H9 (cell line): ENCODE data around the gene ERBIN. TPM values are rescaled to one million over a fixed set of nuclear protein-coding genes. Genes with fewer than 3 reads are reported as not detected.

Experiments
- DNase-seq: peaks from one replicate; pipeline ENCODE4 v3.0.0-alpha.2; 2017
- H2AFZ ChIP-seq: one replicate; pipeline ENCODE4 v1.6.1; 2013; ENCODE audit warnings: mild to moderate bottlenecking, low read length, control low read depth, moderate library complexity
- H2AK5ac ChIP-seq: 2 replicates; pipeline ENCODE4 v1.6.1; 2013; ENCODE audit warnings: low read length, control low read depth, mixed read lengths; ENCODE audit not compliant: insufficient read length
- H2BK120ac ChIP-seq: one replicate; pipeline ENCODE4 v1.6.1; 2013; ENCODE audit warnings: low read depth, mild to moderate bottlenecking, low read length, control low read depth, inconsistent platforms; ENCODE audit not compliant: poor library complexity, severe bottlenecking
- H2BK12ac ChIP-seq: 2 replicates; pipeline ENCODE4 v1.6.1; 2013; ENCODE audit warnings: low read length, control low read depth, mixed read lengths, low read depth; ENCODE audit not compliant: insufficient read length
- H2BK15ac ChIP-seq: 2 replicates; pipeline ENCODE4 v1.6.1; 2013; ENCODE audit warnings: low read depth, low read length, control low read depth
- H2BK20ac ChIP-seq: one replicate; pipeline ENCODE4 v1.6.1; 2013; ENCODE audit warnings: low read depth, mild to moderate bottlenecking, low read length, control low read depth, inconsistent platforms; ENCODE audit not compliant: poor library complexity, severe bottlenecking
- H2BK5ac ChIP-seq: 2 replicates; pipeline ENCODE4 v1.6.1; 2013; ENCODE audit warnings: low read length, control low read depth, mixed read lengths; ENCODE audit not compliant: insufficient read length
- H3K14ac ChIP-seq: 2 replicates; pipeline ENCODE4 v1.6.1; 2013; ENCODE audit warnings: low read length, control low read depth; ENCODE audit not compliant: insufficient read depth
- H3K18ac ChIP-seq: 2 replicates; pipeline ENCODE4 v1.6.1; 2013; ENCODE audit warnings: low read depth, mild to moderate bottlenecking, mixed read lengths, low read length, control low read depth; ENCODE audit not compliant: insufficient read length
- H3K23ac ChIP-seq: 2 replicates; pipeline ENCODE4 v1.6.1; 2013; ENCODE audit warnings: low read length, control low read depth, mixed read lengths, low read depth; ENCODE audit not compliant: insufficient read length
- H3K23me2 ChIP-seq: 2 replicates; pipeline ENCODE4 v1.6.1; 2013; ENCODE audit warnings: low read depth, mild to moderate bottlenecking, mixed read lengths, low read length, control low read depth; ENCODE audit not compliant: insufficient read length, poor library complexity, severe bottlenecking
- H3K27ac ChIP-seq: 2 replicates; pipeline ENCODE4 v1.5.1; 2013; ENCODE audit warnings: low read length, control low read depth, mixed read lengths, low read depth; ENCODE audit not compliant: insufficient read length
- H3K27me3 ChIP-seq: 2 replicates; pipeline ENCODE4 v1.6.1; 2013; ENCODE audit warnings: low read length, control low read depth, inconsistent platforms; ENCODE audit not compliant: insufficient read depth
- H3K4ac ChIP-seq: 2 replicates; pipeline ENCODE4 v1.6.1; 2013; ENCODE audit warnings: low read depth, mild to moderate bottlenecking, control low read depth, inconsistent platforms, low read length, moderate library complexity
- H3K4me1 ChIP-seq: 2 replicates; pipeline ENCODE4 v1.6.1; 2013; ENCODE audit warnings: low read length, control low read depth, inconsistent platforms; ENCODE audit not compliant: insufficient read depth
- H3K4me2 ChIP-seq: 2 replicates; pipeline ENCODE4 v1.6.1; 2013; ENCODE audit warnings: low read length, control low read depth, mixed read lengths; ENCODE audit not compliant: insufficient read length, insufficient read depth
- H3K56ac ChIP-seq: 2 replicates; pipeline ENCODE4 v1.6.1; 2013; ENCODE audit warnings: low read depth, mild to moderate bottlenecking, mixed read lengths, low read length, control low read depth; ENCODE audit not compliant: insufficient read length
- H3K79me1 ChIP-seq: 2 replicates; pipeline ENCODE4 v1.6.1; 2013; ENCODE audit warnings: low read depth, mild to moderate bottlenecking, moderate library complexity, low read length, control low read depth, inconsistent platforms; ENCODE audit not compliant: insufficient read depth, poor library complexity, severe bottlenecking
- H3K79me2 ChIP-seq: 2 replicates; pipeline ENCODE4 v1.6.1; 2013; ENCODE audit warnings: low read length, control low read depth, inconsistent platforms; ENCODE audit not compliant: insufficient read depth
- H3K9ac ChIP-seq: 2 replicates; pipeline ENCODE4 v1.6.1; 2013; ENCODE audit warnings: low read length, control low read depth, mixed read lengths; ENCODE audit not compliant: insufficient read length; ENCODE audit errors: extremely low read depth
- H3K9me3 ChIP-seq: one replicate; pipeline ENCODE4 v1.6.1; 2013; ENCODE audit warnings: low read depth, low read length, inconsistent platforms; ENCODE audit not compliant: control insufficient read depth
- H3T11ph ChIP-seq: one replicate; pipeline ENCODE4 v1.6.1; 2013; ENCODE audit warnings: mild to moderate bottlenecking, low read length, control low read depth, inconsistent platforms
- H4K20me1 ChIP-seq: one replicate; pipeline ENCODE4 v1.6.1; 2013; ENCODE audit not compliant: control insufficient read depth, insufficient read length, insufficient read depth
- H4K5ac ChIP-seq: 2 replicates; pipeline ENCODE4 v1.6.1; 2013; ENCODE audit warnings: low read depth, mild to moderate bottlenecking, mixed read lengths, low read length, control low read depth; ENCODE audit not compliant: insufficient read length
- H4K8ac ChIP-seq: replicated peaks from 2 replicates; pipeline ENCODE4 v1.6.1; 2013; ENCODE audit warnings: low read length, control low read depth, mixed read lengths, low read depth; ENCODE audit not compliant: insufficient read length
- H4K91ac ChIP-seq: 2 replicates; pipeline ENCODE4 v1.6.1; 2013; ENCODE audit warnings: low read depth, mild to moderate bottlenecking, moderate library complexity, mixed read lengths, low read length, control low read depth; ENCODE audit not compliant: insufficient read length
- H3K27ac Mint-ChIP-seq, 3 experiments: 2 replicates in 2 of 3; 3 replicates in 1 of 3; pipeline ENCODE4 v1.8.0; 2020 to 2021; ENCODE audit warnings: mixed read lengths in 3 of 3, mild to moderate bottlenecking in 1 of 3, moderate library complexity in 1 of 3
- H3K27me3 Mint-ChIP-seq: 2 replicates; pipeline ENCODE4 v1.8.0; 2021; ENCODE audit warnings: low read depth, mild to moderate bottlenecking, moderate library complexity, mixed read lengths
- H3K36me3 Mint-ChIP-seq, 3 experiments: 2 replicates in 2 of 3; 3 replicates in 1 of 3; pipeline ENCODE4 v1.8.0; 2020 to 2021; ENCODE audit warnings: low read depth in 3 of 3, mixed read lengths in 3 of 3; ENCODE audit not compliant: insufficient read depth in 1 of 3
- H3K4me1 Mint-ChIP-seq, 2 experiments: 2 replicates each; pipeline ENCODE4 v1.8.0; 2020; ENCODE audit warnings: mixed read lengths in 2 of 2
- H3K4me3 Mint-ChIP-seq, 2 experiments: 2 replicates in 1 of 2; 3 replicates in 1 of 2; pipeline ENCODE4 v1.8.0; 2020 to 2021; ENCODE audit warnings: mild to moderate bottlenecking in 2 of 2, mixed read lengths in 2 of 2, moderate library complexity in 1 of 2
- H3K9me3 Mint-ChIP-seq, 2 experiments: 2 replicates in 1 of 2; 3 replicates in 1 of 2; pipeline ENCODE4 v1.8.0; 2020; ENCODE audit warnings: mild to moderate bottlenecking in 2 of 2, mixed read lengths in 2 of 2, moderate library complexity in 1 of 2
- WGBS: extraction: QIAGEN DNeasy Blood & Tissue Kit; methylation state at CpG from one replicate; pipeline ENCODE4 v1.1.7; 2013; ENCODE audit warnings: missing lambda C conversion rate, low lambda C conversion rate, mixed read lengths; ENCODE audit not compliant: insufficient read length; ENCODE audit errors: extremely low coverage; 5-methylcytosine and 5-hydroxymethylcytosine counted together
- total RNA-seq: library from RNA; stranded (reverse); gene quantifications from 2 replicates; pipeline ENCODE4 v1.2.1, GENCODE V29; 2021
- TF ChIP-seq, protein P1 (sequence below): fragments of 200-600 bp; sonication (generic); conservative IDR thresholded peaks from 3 replicates; pipeline ENCODE4 v1.8.0; 2021; ENCODE audit warnings: antibody characterized with exemption, mild to moderate bottlenecking

The ERBIN gene
- total RNA-seq, 1 experiment from 2014 or later = 42.9 TPM

DNA sequence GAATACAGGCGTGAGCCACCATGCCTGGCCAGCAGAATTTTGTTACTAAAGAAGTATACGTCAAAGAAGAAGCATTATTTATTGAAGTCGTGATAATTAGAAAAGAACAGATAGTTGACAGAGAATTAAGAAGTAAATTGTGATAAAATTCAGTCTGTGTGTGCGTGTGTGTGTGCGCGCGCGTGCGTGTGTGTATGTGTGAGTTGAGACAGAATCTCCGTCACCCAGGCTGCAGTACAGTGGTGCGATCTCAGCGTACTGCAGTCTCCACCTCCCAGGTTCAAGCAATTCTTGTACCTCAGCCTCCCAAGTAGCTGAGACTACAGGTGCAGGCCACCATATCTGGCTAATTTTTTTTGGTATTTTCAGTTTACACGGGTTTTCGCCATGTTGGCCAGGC is 77.8 kb downstream of the ERBIN start:
- H3K79me2 ChIP-seq = no peaks in the 10 kb centered on the region
- Mint-ChIP-seq H3K4me3 (no peak overlapping the region), H3K9me3 (no peaks in the 10 kb centered on the region), H3K27ac (no peak overlapping the region; a peak in 1 of 7 replicates), H3K27me3 (no peaks in the 10 kb centered on the region), H3K36me3 (peaks cover 21 to 35% (median 24%) of the 10 kb centered on the region in 3 experiments), H3K4me1 (peaks cover 5 to 12% of the 10 kb centered on the region in 2 experiments)
- no peaks in the 10 kb centered on the region for H3K4me1 ChIP-seq
- no peak overlapping the region for H4K5ac ChIP-seq
- no peak overlapping the region for H3K56ac ChIP-seq
- no peaks in the 10 kb centered on the region for H3K23me2 ChIP-seq
- no peaks in the 10 kb centered on the region for H3K9me3 ChIP-seq
- H2AFZ ChIP-seq = no peak overlapping the region
- H3K18ac ChIP-seq = no peak overlapping the region
- no CpG with 5 or more reads among the region's 14 CpGs for WGBS
- no peak for DNase-seq
- no peak overlapping the region for H2BK120ac ChIP-seq
- no peak overlapping the region for H3K27ac ChIP-seq
- peaks cover 4% of the 10 kb centered on the region for H3K79me1 ChIP-seq
- H2BK12ac ChIP-seq = no peak overlapping the region
- no peak overlapping the region for H2AK5ac ChIP-seq
- H4K91ac ChIP-seq = no peak overlapping the region
- H3K27me3 ChIP-seq = no peaks in the 10 kb centered on the region
- no peak overlapping the region for H3K4me2 ChIP-seq
- no peak overlapping the region for H2BK20ac ChIP-seq
- H3K4ac ChIP-seq = no peak overlapping the region
- H4K20me1 ChIP-seq = no peaks in the 10 kb centered on the region
- H2BK15ac ChIP-seq = no peak overlapping the region
- H4K8ac ChIP-seq = no peak overlapping the region
- no peak overlapping the region for H3K9ac ChIP-seq
- no peak overlapping the region for H3K23ac ChIP-seq
- no peak overlapping the region for H3K14ac ChIP-seq
- TF ChIP-seq, protein P1, sequence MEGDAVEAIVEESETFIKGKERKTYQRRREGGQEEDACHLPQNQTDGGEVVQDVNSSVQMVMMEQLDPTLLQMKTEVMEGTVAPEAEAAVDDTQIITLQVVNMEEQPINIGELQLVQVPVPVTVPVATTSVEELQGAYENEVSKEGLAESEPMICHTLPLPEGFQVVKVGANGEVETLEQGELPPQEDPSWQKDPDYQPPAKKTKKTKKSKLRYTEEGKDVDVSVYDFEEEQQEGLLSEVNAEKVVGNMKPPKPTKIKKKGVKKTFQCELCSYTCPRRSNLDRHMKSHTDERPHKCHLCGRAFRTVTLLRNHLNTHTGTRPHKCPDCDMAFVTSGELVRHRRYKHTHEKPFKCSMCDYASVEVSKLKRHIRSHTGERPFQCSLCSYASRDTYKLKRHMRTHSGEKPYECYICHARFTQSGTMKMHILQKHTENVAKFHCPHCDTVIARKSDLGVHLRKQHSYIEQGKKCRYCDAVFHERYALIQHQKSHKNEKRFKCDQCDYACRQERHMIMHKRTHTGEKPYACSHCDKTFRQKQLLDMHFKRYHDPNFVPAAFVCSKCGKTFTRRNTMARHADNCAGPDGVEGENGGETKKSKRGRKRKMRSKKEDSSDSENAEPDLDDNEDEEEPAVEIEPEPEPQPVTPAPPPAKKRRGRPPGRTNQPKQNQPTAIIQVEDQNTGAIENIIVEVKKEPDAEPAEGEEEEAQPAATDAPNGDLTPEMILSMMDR = no peak
- H2BK5ac ChIP-seq = no peak overlapping the region
- H3T11ph ChIP-seq = no peak overlapping the region
